GM12878 (cell line): Measurements from ENCODE around the gene PPDPF. TPM values are rescaled to one million over a fixed set of nuclear protein-coding genes. Genes with fewer than 3 reads are reported as not detected.

ENCODE experiments used
- ATAC-seq: fragments of 200-7000 bp; cut with Tn5 transposase; 3 replicates; pipeline ENCODE4 v1.9.1; 2020; ENCODE audit warnings: mild to moderate bottlenecking, moderate library complexity
- BruUV-seq: library from RNA; stranded (reverse); fragments of 400-500 nt; replicated peaks from 2 replicates; lab custom pipeline; 2021; lab: Mats Ljungman, UMichigan
- CTCF ChIA-PET: fragments of 300-600 bp; sonication (Branson Sonifier 250); formaldehyde crosslinking; extraction: SDS; loops from one replicate; lab custom pipeline; 2021; ENCODE audit warnings: inconsistent platforms; lab: Yijun Ruan, JAX
- POLR2A ChIA-PET: fragments of 350-600 bp; formaldehyde crosslinking; extraction: SDS; loops from one replicate; lab custom pipeline; 2021; ENCODE audit warnings: inconsistent platforms; lab: Charles Lee
- RAD21 ChIA-PET: fragments of 300-600 bp; sonication (Branson Sonifier 250); formaldehyde crosslinking; loops from one replicate; lab custom pipeline; 2023; ENCODE audit warnings: antibody characterized with exemption; ENCODE audit not compliant: unreplicated experiment; lab: Charles Lee
- SMC1A ChIA-PET: fragments of 300-600 bp; sonication (Branson Sonifier 250); formaldehyde crosslinking; loops from one replicate; lab custom pipeline; 2023; ENCODE audit not compliant: unreplicated experiment, uncharacterized antibody; lab: Charles Lee
- DNase-seq: peaks from one replicate; pipeline ENCODE4 v3.0.0-alpha.2; 2011; ENCODE audit warnings: low read depth, low spot score
- FAIRE-seq: peaks from 3 replicates; lab custom pipeline; 2011; peaks lifted over from hg19 to GRCh38; lab: Jason Lieb, UNC
- H2AFZ ChIP-seq: 2 replicates; pipeline ENCODE4 v1.6.0; 2011; ENCODE audit warnings: low read depth, low read length, control low read depth; ENCODE audit not compliant: control insufficient read depth
- H3K27ac ChIP-seq: 2 replicates; pipeline ENCODE4 v1.5.1; 2011; ENCODE audit warnings: control low read depth; ENCODE audit not compliant: control insufficient read depth, insufficient read depth
- H3K27me3 ChIP-seq, 2 experiments: replicated peaks in 1 of 2; 2 replicates each; pipeline versions ENCODE4 v1.6.0 to v1.6.1; 2011; ENCODE audit warnings: low read length in 1 of 2; ENCODE audit not compliant: control insufficient read depth in 2 of 2, insufficient read depth in 2 of 2
- H3K36me3 ChIP-seq, 2 experiments: 2 replicates each; pipeline ENCODE4 v1.5.1; 2011; ENCODE audit warnings: low read length in 1 of 2; ENCODE audit not compliant: control insufficient read depth in 2 of 2, insufficient read depth in 2 of 2
- H3K4me1 ChIP-seq: 2 replicates; pipeline ENCODE4 v1.6.1; 2011; ENCODE audit warnings: mild to moderate bottlenecking, low read length, moderate library complexity, mixed read lengths; ENCODE audit not compliant: control insufficient read depth, insufficient read depth
- H3K4me2 ChIP-seq: 2 replicates; pipeline ENCODE4 v1.6.0; 2011; ENCODE audit warnings: control low read depth; ENCODE audit not compliant: control insufficient read depth, insufficient read depth
- H3K4me3 ChIP-seq: fragments of 200-600 bp; sonication (generic); 2 replicates; pipeline ENCODE4 v1.5.1; 2016
- H3K79me2 ChIP-seq: 2 replicates; pipeline ENCODE4 v1.6.0; 2011; ENCODE audit warnings: low read length; ENCODE audit not compliant: control insufficient read depth, insufficient read depth
- H3K9ac ChIP-seq: 2 replicates; pipeline ENCODE4 v1.8.0; 2011; ENCODE audit warnings: low read length, control low read depth, mixed read lengths; ENCODE audit not compliant: control insufficient read depth, insufficient read depth
- H3K9me3 ChIP-seq: replicated peaks from 3 replicates; pipeline ENCODE4 v1.5.1; 2011; ENCODE audit warnings: mild to moderate bottlenecking, low read length; ENCODE audit not compliant: control insufficient read depth, insufficient read depth
- H4K20me1 ChIP-seq: 2 replicates; pipeline ENCODE4 v1.6.0; 2011; ENCODE audit not compliant: control insufficient read depth, insufficient read depth
- ASH2L ChIP-seq: fragments of 300-600, 200-600 bp; sonication (generic); IDR thresholded peaks from 2 replicates; pipeline ENCODE4 v1.6.1; 2017; ENCODE audit warnings: low read depth, mild to moderate bottlenecking, borderline replicate concordance
- CHD1 ChIP-seq: IDR thresholded peaks from 2 replicates; pipeline ENCODE4 v1.6.1; 2012; ENCODE audit warnings: low read depth, low read length, improper control_type of control experiment
- CREB1 ChIP-seq: IDR thresholded peaks from 2 replicates; pipeline ENCODE4 v1.6.1; 2012; ENCODE audit warnings: low read depth, mild to moderate bottlenecking, inconsistent platforms
- DPF2 ChIP-seq: fragments of 450-650 bp; IDR thresholded peaks from 2 replicates; pipeline ENCODE4 v1.6.1; 2017; ENCODE audit warnings: mild to moderate bottlenecking
- EZH2 ChIP-seq: IDR thresholded peaks from 2 replicates; pipeline ENCODE4 v1.6.1; 2012; ENCODE audit warnings: low read depth, mild to moderate bottlenecking, control low read depth, inconsistent platforms, low read length, borderline replicate concordance; ENCODE audit not compliant: control insufficient read depth
- IKZF1 ChIP-seq: fragments of 450-650 bp; conservative IDR thresholded peaks from 2 replicates; pipeline ENCODE4 v1.6.1; 2017; ENCODE audit warnings: antibody characterized with exemption, mild to moderate bottlenecking
- IRF5 ChIP-seq: fragments of 450-650 bp; IDR thresholded peaks from 2 replicates; pipeline ENCODE4 v1.6.1; 2017; ENCODE audit warnings: borderline replicate concordance
- KAT2A ChIP-seq: conservative IDR thresholded peaks from 2 replicates; pipeline ENCODE4 v1.6.1; 2011; ENCODE audit warnings: low read depth, low read length; ENCODE audit not compliant: control insufficient read depth
- RFX5 ChIP-seq: IDR thresholded peaks from 2 replicates; pipeline ENCODE4 v1.6.1; 2011; ENCODE audit warnings: low read depth, low read length, improper control_type of control experiment
- RUNX3 ChIP-seq: IDR thresholded peaks from 2 replicates; pipeline ENCODE4 v1.6.1; 2012; ENCODE audit warnings: low read length, inconsistent platforms
- SMC3 ChIP-seq: IDR thresholded peaks from 2 replicates; pipeline ENCODE4 v1.6.1; 2011; ENCODE audit warnings: low read length, improper control_type of control experiment, borderline replicate concordance
- SREBF2 ChIP-seq: IDR thresholded peaks from 2 replicates; pipeline ENCODE4 v1.6.1; 2012; ENCODE audit warnings: mild to moderate bottlenecking, low read length
- ZBTB33 ChIP-seq: fragments of 450-650 bp; IDR thresholded peaks from 2 replicates; pipeline ENCODE4 v1.6.1; 2017; ENCODE audit warnings: mild to moderate bottlenecking
- ZNF217 ChIP-seq: fragments of 450-650 bp; IDR thresholded peaks from 2 replicates; pipeline ENCODE4 v1.6.1; 2017; ENCODE audit warnings: antibody characterized with exemption, mild to moderate bottlenecking
- WGBS: methylation state at CpG from one replicate; pipeline ENCODE4 v1.1.6; 2016; ENCODE audit warnings: low lambda C conversion rate; ENCODE audit not compliant: insufficient replicate concordance, insufficient coverage; ENCODE audit errors: missing lambda C conversion rate; 5-methylcytosine and 5-hydroxymethylcytosine counted together
- in situ Hi-C: fragments of 300-500 bp; cut with MboI; formaldehyde crosslinking; loops from 9 replicates; pipeline ENCODE4 v1.14.3; 2018; ENCODE audit warnings: mixed read lengths
- intact Hi-C: fragments of 100-400 bp; cut with micrococcal nuclease; formaldehyde crosslinking; loops from one replicate; pipeline ENCODE4 v1.14.2; 2022; ENCODE audit not compliant: unreplicated experiment
- polyA plus RNA-seq, 11 experiments: library from polyadenylated mRNA; depleted of rRNA in 4 of 11; unstranded in 6 of 11; stranded (reverse) in 5 of 11; fragments of >200 nt; fragmentation: Nextera tagmentation in 4 of 11; fragmentation: Illumina TruSeq in 1 of 11; extraction: Ambion mirVana in 4 of 11; extraction: Trizol in 1 of 11; gene quantifications; 1 replicate in 1 of 11; 2 replicates in 10 of 11; pipeline versions ENCODE4 v1.2.1 to v1.2.3, GENCODE V29; 2011 to 2016; ENCODE audit warnings: inconsistent platforms in 2 of 11, missing spikeins in 2 of 11, low read depth in 1 of 11
- total RNA-seq, 4 experiments: library from RNA; depleted of rRNA in 3 of 4; stranded (reverse); fragments of >200 nt in 3 of 4; fragmentation: Illumina TruSeq in 1 of 4; extraction: Trizol in 1 of 4; gene quantifications; 2 replicates each; pipeline versions ENCODE4 v1.2.1 to v1.2.3, GENCODE V29; 2013 to 2021
- TF ChIP-seq, protein P1 (sequence below): IDR thresholded peaks from 2 replicates; pipeline ENCODE4 v1.6.1; 2011; ENCODE audit warnings: borderline replicate concordance, low read depth, mild to moderate bottlenecking, moderate library complexity, low read length; ENCODE audit not compliant: insufficient read depth, poor library complexity, severe bottlenecking
- TF ChIP-seq, protein P2 (sequence below): fragments of 450-650 bp; IDR thresholded peaks from 2 replicates; pipeline ENCODE4 v1.6.1; 2017; ENCODE audit warnings: low read depth, mild to moderate bottlenecking, moderate library complexity

Gene PPDPF
- total and polyA plus RNA-seq, 10 of the 15 experiments (the other 5 are each of a cell fraction or from before 2014, with no cell fraction given) = 0.32 to 154 (median 22.8) TPM

GRCh38 chr20:63492982-63493381 is 27.6 kb upstream of the PPDPF start:
- H3K4me2 ChIP-seq = no peak overlapping the region
- no peak overlapping the region for H3K4me3 ChIP-seq
- no TSS peak for BruUV-seq
- intact Hi-C loops = no loop called here
- no peaks in the 10 kb centered on the region for H3K79me2 ChIP-seq
- ChIA-PET RAD21 (no interaction called here), POLR2A (no interaction called here), CTCF (no interaction called here), SMC1A (no interaction called here)
- in situ Hi-C loops = no loop called here
- WGBS = 86% methylated on average over 14 of the region's 14 CpGs
- ATAC-seq = no peak
- peaks cover 0 to 3% of the 10 kb centered on the region in 2 experiments; a peak in 1 of 4 replicates for H3K27me3 ChIP-seq
- no peak for FAIRE-seq
- no peak overlapping the region for H3K27ac ChIP-seq
- no peaks in the 10 kb centered on the region for H3K9me3 ChIP-seq
- no peak overlapping the region for H2AFZ ChIP-seq
- H3K4me1 ChIP-seq = no peaks in the 10 kb centered on the region
- H3K36me3 ChIP-seq = no peaks in the 10 kb centered on the region
- H4K20me1 ChIP-seq = no peaks in the 10 kb centered on the region
- no peak overlapping the region for H3K9ac ChIP-seq
- DNase-seq = no peak
- no peak for TF ChIP-seq DPF2
- TF ChIP-seq ZBTB33 = no peak
- TF ChIP-seq CREB1 = no peak
- TF ChIP-seq ASH2L = no peak
- TF ChIP-seq ZNF217 = no peak
- no peak for TF ChIP-seq KAT2A
- no peak for TF ChIP-seq IRF5
- no peak for TF ChIP-seq RFX5
- no peak for TF ChIP-seq RUNX3
- no peak for TF ChIP-seq CHD1
- no peak for TF ChIP-seq IKZF1
- TF ChIP-seq, protein P1, sequence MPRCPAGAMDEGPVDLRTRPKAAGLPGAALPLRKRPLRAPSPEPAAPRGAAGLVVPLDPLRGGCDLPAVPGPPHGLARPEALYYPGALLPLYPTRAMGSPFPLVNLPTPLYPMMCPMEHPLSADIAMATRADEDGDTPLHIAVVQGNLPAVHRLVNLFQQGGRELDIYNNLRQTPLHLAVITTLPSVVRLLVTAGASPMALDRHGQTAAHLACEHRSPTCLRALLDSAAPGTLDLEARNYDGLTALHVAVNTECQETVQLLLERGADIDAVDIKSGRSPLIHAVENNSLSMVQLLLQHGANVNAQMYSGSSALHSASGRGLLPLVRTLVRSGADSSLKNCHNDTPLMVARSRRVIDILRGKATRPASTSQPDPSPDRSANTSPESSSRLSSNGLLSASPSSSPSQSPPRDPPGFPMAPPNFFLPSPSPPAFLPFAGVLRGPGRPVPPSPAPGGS = no peak
- TF ChIP-seq SREBF2 = no peak
- TF ChIP-seq EZH2 = no peak
- no peak for TF ChIP-seq SMC3
- TF ChIP-seq, protein P2, sequence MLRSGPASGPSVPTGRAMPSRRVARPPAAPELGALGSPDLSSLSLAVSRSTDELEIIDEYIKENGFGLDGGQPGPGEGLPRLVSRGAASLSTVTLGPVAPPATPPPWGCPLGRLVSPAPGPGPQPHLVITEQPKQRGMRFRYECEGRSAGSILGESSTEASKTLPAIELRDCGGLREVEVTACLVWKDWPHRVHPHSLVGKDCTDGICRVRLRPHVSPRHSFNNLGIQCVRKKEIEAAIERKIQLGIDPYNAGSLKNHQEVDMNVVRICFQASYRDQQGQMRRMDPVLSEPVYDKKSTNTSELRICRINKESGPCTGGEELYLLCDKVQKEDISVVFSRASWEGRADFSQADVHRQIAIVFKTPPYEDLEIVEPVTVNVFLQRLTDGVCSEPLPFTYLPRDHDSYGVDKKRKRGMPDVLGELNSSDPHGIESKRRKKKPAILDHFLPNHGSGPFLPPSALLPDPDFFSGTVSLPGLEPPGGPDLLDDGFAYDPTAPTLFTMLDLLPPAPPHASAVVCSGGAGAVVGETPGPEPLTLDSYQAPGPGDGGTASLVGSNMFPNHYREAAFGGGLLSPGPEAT = no peak
